Measurements from ENCODE around the gene TNFAIP1. TPM values are rescaled to one million over a fixed set of nuclear protein-coding genes. Genes with fewer than 3 reads are reported as not detected.

The TNFAIP1 gene
- total and polyA plus RNA-seq, 8 donors = 11.5 to 56.8 (median 25.3) TPM

DNA sequence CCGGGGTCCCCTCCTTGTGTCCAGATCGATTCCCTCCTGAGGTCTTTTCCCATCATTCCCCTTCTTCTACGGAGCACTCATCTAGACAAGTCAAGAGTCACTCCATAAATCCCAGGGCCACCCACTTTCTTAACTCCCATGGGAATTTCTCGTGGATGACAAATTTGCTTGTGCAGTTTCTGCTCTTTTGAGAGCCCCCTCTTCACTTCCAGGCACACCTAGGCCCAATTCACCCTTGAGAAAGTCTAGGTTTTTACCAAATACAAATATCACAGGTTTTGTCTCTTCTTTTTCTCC, 22.3 kb downstream of the TNFAIP1 start:
- 2 to 8% methylated on average over 4 of the region's 4 CpGs for WGBS, 2 donors
- FAIRE-seq (no peak), ATAC-seq (no peak), DNase-seq (no peak)
- TF ChIP-seq, protein P1, sequence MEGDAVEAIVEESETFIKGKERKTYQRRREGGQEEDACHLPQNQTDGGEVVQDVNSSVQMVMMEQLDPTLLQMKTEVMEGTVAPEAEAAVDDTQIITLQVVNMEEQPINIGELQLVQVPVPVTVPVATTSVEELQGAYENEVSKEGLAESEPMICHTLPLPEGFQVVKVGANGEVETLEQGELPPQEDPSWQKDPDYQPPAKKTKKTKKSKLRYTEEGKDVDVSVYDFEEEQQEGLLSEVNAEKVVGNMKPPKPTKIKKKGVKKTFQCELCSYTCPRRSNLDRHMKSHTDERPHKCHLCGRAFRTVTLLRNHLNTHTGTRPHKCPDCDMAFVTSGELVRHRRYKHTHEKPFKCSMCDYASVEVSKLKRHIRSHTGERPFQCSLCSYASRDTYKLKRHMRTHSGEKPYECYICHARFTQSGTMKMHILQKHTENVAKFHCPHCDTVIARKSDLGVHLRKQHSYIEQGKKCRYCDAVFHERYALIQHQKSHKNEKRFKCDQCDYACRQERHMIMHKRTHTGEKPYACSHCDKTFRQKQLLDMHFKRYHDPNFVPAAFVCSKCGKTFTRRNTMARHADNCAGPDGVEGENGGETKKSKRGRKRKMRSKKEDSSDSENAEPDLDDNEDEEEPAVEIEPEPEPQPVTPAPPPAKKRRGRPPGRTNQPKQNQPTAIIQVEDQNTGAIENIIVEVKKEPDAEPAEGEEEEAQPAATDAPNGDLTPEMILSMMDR (IDR thresholded peaks at IDR 0.05) = no peak
- H3K4me3 ChIP-seq = peak overlapping the region; percentile 91 to 99 (median 96)
- H3K4me1 ChIP-seq = peaks cover 0 to 17% (median 16%) of the 10 kb centered on the region in 3 donors
- no peaks in the 10 kb centered on the region for H3K27me3 ChIP-seq
- H3K36me3 ChIP-seq = peaks cover 3 to 45% (median 18%) of the 10 kb centered on the region in 3 donors
- intact Hi-C loops (cut with DNase I) = no loop called here
- H3K9me3 ChIP-seq = no peaks in the 10 kb centered on the region
- peak overlapping the region in 2 of 4 donors; percentile 81 to 92 for H3K27ac ChIP-seq

DNA sequence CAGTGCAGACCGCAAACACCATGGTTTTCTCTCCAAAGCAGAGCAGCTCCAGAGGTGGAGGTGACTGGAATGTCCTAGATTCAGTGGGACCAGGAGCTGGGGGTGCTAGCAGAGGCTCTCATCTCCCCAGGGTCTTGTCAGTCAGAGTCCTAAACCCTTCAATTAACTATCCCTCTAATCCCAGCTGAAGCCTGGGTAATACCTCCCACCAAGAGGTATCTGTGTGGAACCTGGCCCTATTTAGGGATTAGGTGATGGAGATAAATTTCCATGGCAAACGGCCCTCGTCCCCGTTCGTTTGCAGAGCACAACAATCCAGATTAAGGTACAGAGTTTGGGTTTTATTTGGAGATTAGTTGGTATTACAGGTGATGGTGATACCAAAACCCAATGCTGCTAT, 27.6 kb downstream of the TNFAIP1 start:
- Histone ChIP-seq H3K27ac (no peak overlapping the region), H3K4me3 (no peak overlapping the region), H3K27me3 (no peaks in the 10 kb centered on the region), H3K4me1 (peaks cover 0 to 5% (median 5%) of the 10 kb centered on the region in 3 donors), H3K36me3 (peaks cover 3 to 34% (median 14%) of the 10 kb centered on the region in 3 donors), H3K9me3 (no peaks in the 10 kb centered on the region)
- WGBS, 2 donors = 81 to 87% methylated on average over 5 of the region's 5 CpGs
- DNase-seq (no peak), ATAC-seq (no peak), FAIRE-seq (no peak)
- TF ChIP-seq, protein P1 (IDR thresholded peaks at IDR 0.05) = no peak
- intact Hi-C loops (cut with DNase I) = no loop called here

DNA sequence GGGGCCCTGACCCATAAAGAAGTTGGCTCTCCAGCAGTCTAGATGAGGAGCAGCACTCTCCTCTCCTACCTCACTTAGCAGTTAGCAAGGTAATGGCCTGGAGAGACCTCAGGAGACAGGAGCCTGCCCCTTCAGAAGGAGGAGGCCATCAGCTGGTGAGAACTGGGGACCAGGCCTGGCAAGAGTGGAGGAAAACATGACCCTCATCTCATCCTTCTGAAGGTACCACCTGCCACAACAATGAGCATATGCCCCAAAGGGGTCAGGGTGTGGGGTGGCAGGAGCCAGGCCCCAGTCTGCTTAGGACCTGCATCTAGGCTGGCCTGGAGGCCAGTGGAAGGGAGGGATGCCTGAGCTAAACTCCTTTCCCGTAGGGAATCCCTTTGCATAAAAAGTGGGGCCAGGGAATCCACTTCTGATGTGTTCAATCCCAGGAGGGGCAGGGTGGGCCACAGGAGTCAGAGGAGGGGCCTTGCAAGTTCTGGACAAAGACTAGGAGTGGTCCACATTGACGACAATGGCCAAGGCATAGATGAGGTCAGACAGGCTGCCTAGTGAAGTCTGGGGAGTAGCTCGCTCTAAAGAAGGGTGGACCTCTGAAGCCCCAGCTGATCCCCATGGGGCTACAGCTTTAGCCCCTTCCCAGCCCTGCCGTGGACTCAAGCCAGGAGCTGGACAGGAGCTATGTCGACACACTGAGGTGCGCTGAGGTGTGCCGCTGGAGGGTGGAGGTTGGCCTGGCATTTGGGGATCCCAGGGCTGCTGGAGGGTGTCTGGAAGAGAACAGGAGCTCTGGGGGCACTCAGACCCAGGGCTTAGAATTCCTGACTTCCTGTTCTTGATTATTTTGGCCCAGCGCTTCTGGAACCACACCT, 28.5 kb downstream of the TNFAIP1 start:
- H3K36me3 ChIP-seq = peaks cover 3 to 33% (median 14%) of the 10 kb centered on the region in 3 donors
- TF ChIP-seq, protein P1 (IDR thresholded peaks at IDR 0.05) = no peak
- DNase-seq (peak in 1 of 6 donors; percentile 51), ATAC-seq (no peak), FAIRE-seq (no peak)
- no peaks in the 10 kb centered on the region for H3K4me1 ChIP-seq
- intact Hi-C loops (cut with DNase I) = no loop called here
- no peak overlapping the region for H3K4me3 ChIP-seq
- no peaks in the 10 kb centered on the region for H3K27me3 ChIP-seq
- WGBS, 2 donors = 87 to 92% methylated on average over 8 of the region's 8 CpGs
- no peak overlapping the region for H3K27ac ChIP-seq
- H3K9me3 ChIP-seq = no peaks in the 10 kb centered on the region

DNA sequence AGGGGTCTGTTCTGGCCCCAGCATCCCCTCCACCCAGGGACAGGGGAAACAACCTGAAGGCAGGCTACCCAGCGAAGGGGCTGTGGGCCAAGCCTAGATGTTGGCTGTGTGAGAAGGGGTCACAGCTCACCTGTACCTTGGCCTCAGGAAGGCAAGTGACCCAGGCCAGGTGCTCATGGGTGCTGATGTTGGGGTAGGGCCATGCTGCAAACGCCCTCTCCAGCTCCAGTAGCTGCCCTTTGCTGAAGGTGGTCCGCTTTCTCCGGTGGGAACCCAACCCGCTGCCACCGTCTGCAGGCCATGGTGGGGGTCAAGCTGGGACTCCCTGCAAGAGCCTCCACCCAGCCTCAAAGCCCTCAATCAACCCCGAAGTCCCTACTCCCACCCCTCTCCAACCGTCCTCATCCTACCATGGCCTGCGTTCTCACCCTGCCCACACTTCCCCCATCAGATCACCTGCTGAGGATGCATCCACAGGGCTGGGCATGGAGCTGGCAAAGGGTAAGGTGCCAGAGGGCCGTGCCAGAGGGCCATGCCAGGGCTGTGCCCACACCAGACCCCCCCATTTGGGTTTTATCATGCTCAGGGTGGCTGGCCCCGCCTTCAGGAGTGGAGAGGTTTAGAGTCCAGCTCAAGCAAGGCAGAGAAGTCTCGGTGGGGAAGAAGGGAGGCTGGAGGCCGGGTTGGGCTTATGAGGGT, 29.3 kb downstream of the TNFAIP1 start, which contains the start of gene SEBOX:
SEBOX (minus strand) TSS at position 535 of the 699 bp plus-strand sequence; CDS start at position 487, 48 bp downstream.
- intact Hi-C loops (cut with DNase I) = no loop called here
- Histone ChIP-seq H3K4me3 (no peak within 1 kb of the TSS), H3K27ac (no peak within 1 kb of the TSS), H3K4me1 (peaks cover 0 to 4% (median 0%) of the 10 kb centered on the region in 3 donors), H3K9me3 (no peaks in the 10 kb centered on the region), H3K36me3 (peaks cover 3 to 25% (median 12%) of the 10 kb centered on the region in 3 donors), H3K27me3 (no peaks in the 10 kb centered on the region)
- 90 to 95% methylated on average over 13 of the region's 13 CpGs for WGBS, 2 donors
- ATAC-seq (no peak), DNase-seq (peak in 1 of 6 donors; percentile 34), FAIRE-seq (no peak)
- TF ChIP-seq, protein P1 (IDR thresholded peaks at IDR 0.05) = no peak
